Neural progenitor cell (in vitro differentiated cells): ENCODE data around the gene MBTPS1. TPM values are rescaled to one million over a fixed set of nuclear protein-coding genes. Genes with fewer than 3 reads are reported as not detected.

ENCODE experiments used
- DNase-seq: peaks from one replicate; pipeline ENCODE4 v3.0.0-alpha.2; 2016; ENCODE audit warnings: low spot score
- H2AFZ ChIP-seq: fragments of 200-600 bp; sonication (generic); replicated peaks from 2 replicates; pipeline ENCODE4 v1.6.1; 2016; ENCODE audit warnings: antibody characterized with exemption
- H3F3A ChIP-seq: fragments of 200-600 bp; sonication (generic); 2 replicates; pipeline ENCODE4 v1.6.1; 2016; ENCODE audit warnings: antibody characterized with exemption, low read depth
- H3K27ac ChIP-seq: fragments of 200-600 bp; sonication (generic); 2 replicates; pipeline ENCODE4 v1.5.1; 2016; ENCODE audit warnings: mild to moderate bottlenecking
- H3K27me3 ChIP-seq: fragments of 200-600 bp; sonication (generic); 2 replicates; pipeline ENCODE4 v1.6.1; 2016; ENCODE audit warnings: mild to moderate bottlenecking, moderate library complexity
- H3K36me3 ChIP-seq: fragments of 200-600 bp; sonication (generic); 2 replicates; pipeline ENCODE4 v1.5.1; 2016
- H3K4me1 ChIP-seq: fragments of 200-600 bp; sonication (generic); 2 replicates; pipeline ENCODE4 v1.6.1; 2016; ENCODE audit warnings: mixed run types
- H3K4me2 ChIP-seq: fragments of 200-600 bp; sonication (generic); 2 replicates; pipeline ENCODE4 v1.6.1; 2016
- H3K4me3 ChIP-seq: fragments of 200-600 bp; sonication (generic); 2 replicates; pipeline ENCODE4 v1.5.1; 2016
- H3K79me2 ChIP-seq: fragments of 200-600 bp; sonication (generic); 2 replicates; pipeline ENCODE4 v1.6.1; 2016; ENCODE audit warnings: low read depth
- H3K9ac ChIP-seq: fragments of 200-600 bp; sonication (generic); 2 replicates; pipeline ENCODE4 v1.6.1; 2016
- H3K9me3 ChIP-seq: fragments of 200-600 bp; sonication (generic); 2 replicates; pipeline ENCODE4 v1.5.1; 2016; ENCODE audit warnings: low read depth
- H4K20me1 ChIP-seq: fragments of 200-600 bp; sonication (generic); 2 replicates; pipeline ENCODE4 v1.6.1; 2016; ENCODE audit warnings: low read depth
- H3K27ac Mint-ChIP-seq: 3 replicates; pipeline ENCODE4 v1.8.0; 2021; ENCODE audit warnings: mixed read lengths
- H3K27me3 Mint-ChIP-seq: 2 replicates; pipeline ENCODE4 v1.8.0; 2022; ENCODE audit warnings: low read depth, mild to moderate bottlenecking, inconsistent platforms, moderate library complexity, mixed read lengths; ENCODE audit not compliant: insufficient read depth
- H3K36me3 Mint-ChIP-seq: 3 replicates; pipeline ENCODE4 v1.8.0; 2021; ENCODE audit warnings: mixed read lengths
- H3K4me1 Mint-ChIP-seq: 3 replicates; pipeline ENCODE4 v1.8.0; 2021; ENCODE audit warnings: mixed read lengths
- H3K4me3 Mint-ChIP-seq: 3 replicates; pipeline ENCODE4 v1.8.0; 2021; ENCODE audit warnings: mild to moderate bottlenecking, moderate library complexity, mixed read lengths
- H3K9me3 Mint-ChIP-seq: 3 replicates; pipeline ENCODE4 v1.8.0; 2020; ENCODE audit warnings: mixed read lengths
- EZH2 ChIP-seq: fragments of 200-600 bp; sonication (generic); IDR thresholded peaks from 2 replicates; pipeline ENCODE4 v1.6.1; 2017; ENCODE audit warnings: antibody characterized with exemption, mild to moderate bottlenecking, moderate library complexity
- EZH2phosphoT487 ChIP-seq: fragments of 200-600 bp; sonication (generic); IDR thresholded peaks from 2 replicates; pipeline ENCODE4 v1.6.1; 2017; ENCODE audit warnings: antibody characterized with exemption
- total RNA-seq: library from RNA; depleted of rRNA; stranded (reverse); fragments of >200 nt; gene quantifications from 2 replicates; pipeline ENCODE4 v1.2.3, GENCODE V29; 2015; ENCODE audit warnings: low replicate concordance
- TF ChIP-seq, protein P1 (sequence below): fragments of 200-600 bp; sonication (generic); IDR thresholded peaks from 2 replicates; pipeline ENCODE4 v1.5.1; 2017; ENCODE audit warnings: antibody characterized with exemption, mild to moderate bottlenecking

Gene MBTPS1
- total RNA-seq, 1 donor from 2014 or later, result 52.3 TPM

DNA sequence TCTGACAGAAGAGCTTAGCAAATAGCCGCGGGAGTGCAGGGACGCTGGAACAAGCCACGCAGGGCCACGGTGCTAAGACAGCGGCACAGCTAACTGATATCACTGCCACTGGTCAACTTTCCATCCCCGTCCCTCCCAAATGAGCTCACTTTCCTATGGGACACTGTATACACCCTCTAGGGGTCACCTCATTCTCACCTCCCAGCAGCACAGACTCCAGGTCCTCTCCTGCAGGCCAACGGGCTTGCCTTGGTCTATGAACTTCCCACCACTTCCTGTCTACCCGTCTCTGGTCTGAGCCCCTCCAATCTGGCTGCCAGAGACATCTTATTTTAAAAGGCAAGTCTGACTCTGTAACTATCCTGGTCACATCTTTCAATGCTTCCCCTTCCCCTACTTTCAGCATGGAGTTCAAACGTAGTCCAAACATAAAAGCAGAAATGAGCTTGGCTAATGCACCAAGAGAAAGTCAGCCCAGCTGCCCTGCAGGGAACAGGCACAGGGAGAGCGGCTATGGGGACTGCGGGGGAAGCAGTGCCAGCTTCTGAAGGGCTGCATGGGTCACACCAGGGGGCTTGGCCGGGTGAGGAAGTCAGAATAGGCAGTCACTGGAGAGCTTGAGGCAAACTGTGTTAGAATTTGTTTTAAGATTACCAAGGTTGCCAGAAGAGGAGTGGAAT, 47.8 kb downstream of the MBTPS1 start:
- Histone ChIP-seq H4K20me1 (peaks cover 2% of the 10 kb centered on the region), H3K4me1 (no peaks in the 10 kb centered on the region), H3F3A (peaks cover 16% of the 10 kb centered on the region), H3K79me2 (no peaks in the 10 kb centered on the region), H2AFZ (no peak overlapping the region), H3K4me3 (no peak overlapping the region), H3K9ac (no peak overlapping the region), H3K27me3 (no peaks in the 10 kb centered on the region), H3K36me3 (peaks cover 4% of the 10 kb centered on the region), H3K9me3 (no peaks in the 10 kb centered on the region), H3K27ac (no peak overlapping the region), H3K4me2 (no peak overlapping the region)
- no peak for DNase-seq
- Mint-ChIP-seq H3K36me3 (peaks cover 25% of the 10 kb centered on the region), H3K27ac (no peak overlapping the region), H3K4me1 (no peaks in the 10 kb centered on the region), H3K9me3 (no peaks in the 10 kb centered on the region), H3K4me3 (no peak overlapping the region), H3K27me3 (no peaks in the 10 kb centered on the region)
- TF ChIP-seq EZH2phosphoT487, result no peak
- TF ChIP-seq, protein P1, sequence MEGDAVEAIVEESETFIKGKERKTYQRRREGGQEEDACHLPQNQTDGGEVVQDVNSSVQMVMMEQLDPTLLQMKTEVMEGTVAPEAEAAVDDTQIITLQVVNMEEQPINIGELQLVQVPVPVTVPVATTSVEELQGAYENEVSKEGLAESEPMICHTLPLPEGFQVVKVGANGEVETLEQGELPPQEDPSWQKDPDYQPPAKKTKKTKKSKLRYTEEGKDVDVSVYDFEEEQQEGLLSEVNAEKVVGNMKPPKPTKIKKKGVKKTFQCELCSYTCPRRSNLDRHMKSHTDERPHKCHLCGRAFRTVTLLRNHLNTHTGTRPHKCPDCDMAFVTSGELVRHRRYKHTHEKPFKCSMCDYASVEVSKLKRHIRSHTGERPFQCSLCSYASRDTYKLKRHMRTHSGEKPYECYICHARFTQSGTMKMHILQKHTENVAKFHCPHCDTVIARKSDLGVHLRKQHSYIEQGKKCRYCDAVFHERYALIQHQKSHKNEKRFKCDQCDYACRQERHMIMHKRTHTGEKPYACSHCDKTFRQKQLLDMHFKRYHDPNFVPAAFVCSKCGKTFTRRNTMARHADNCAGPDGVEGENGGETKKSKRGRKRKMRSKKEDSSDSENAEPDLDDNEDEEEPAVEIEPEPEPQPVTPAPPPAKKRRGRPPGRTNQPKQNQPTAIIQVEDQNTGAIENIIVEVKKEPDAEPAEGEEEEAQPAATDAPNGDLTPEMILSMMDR, result no peak
- no peak for TF ChIP-seq EZH2

DNA sequence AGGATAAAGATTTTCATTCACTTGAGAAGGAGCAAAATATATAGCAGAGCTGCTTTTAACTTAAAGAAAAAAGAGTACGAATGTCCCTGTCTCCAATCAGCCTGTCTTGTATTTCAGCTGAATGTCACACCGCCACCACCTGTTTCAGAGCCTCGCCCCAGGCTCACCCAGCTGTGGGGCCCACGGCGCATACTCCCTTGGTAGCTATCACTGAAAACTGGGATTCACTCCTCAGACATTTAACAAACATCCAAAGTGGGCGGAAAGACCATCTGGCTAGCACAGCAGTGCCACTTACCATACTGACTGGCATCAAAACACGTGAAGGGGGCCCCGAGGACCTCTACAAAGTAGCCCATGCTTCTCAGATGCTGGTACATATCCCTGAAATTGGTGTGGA, 48.7 kb downstream of the MBTPS1 start:
- Mint-ChIP-seq H3K9me3 (no peaks in the 10 kb centered on the region), H3K27me3 (no peaks in the 10 kb centered on the region), H3K36me3 (peaks cover 24% of the 10 kb centered on the region), H3K27ac (no peak overlapping the region), H3K4me3 (no peak overlapping the region), H3K4me1 (peaks cover 4% of the 10 kb centered on the region)
- Histone ChIP-seq H3K9ac (no peak overlapping the region), H4K20me1 (no peaks in the 10 kb centered on the region), H3K4me3 (no peak overlapping the region), H3K4me2 (no peak overlapping the region), H2AFZ (no peak overlapping the region), H3K27ac (no peak overlapping the region), H3K27me3 (no peaks in the 10 kb centered on the region), H3K4me1 (no peaks in the 10 kb centered on the region), H3F3A (peaks cover 20% of the 10 kb centered on the region), H3K79me2 (no peaks in the 10 kb centered on the region), H3K9me3 (no peaks in the 10 kb centered on the region), H3K36me3 (peaks cover 4% of the 10 kb centered on the region)
- TF ChIP-seq EZH2phosphoT487 (no peak), EZH2 (no peak)
- TF ChIP-seq, protein P1, result no peak
- DNase-seq, result no peak

DNA sequence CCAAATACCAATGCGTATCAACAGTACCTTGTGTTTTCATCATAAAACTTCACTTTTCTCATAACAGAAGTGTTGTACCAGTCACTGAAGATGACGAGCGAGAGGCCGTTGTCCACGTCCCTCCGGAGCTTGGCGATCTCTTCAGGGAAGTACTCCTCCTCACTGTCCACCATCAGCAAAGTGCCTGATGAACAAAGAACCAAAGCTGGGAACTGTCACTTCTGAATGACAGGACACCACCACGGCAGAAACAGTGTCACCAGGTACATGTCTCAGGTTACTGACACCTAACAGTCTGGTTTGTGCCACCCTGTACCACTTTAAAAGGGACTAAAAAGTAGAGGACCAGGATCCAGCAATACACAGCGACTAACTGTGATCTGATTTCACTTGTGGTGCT, 49.1 kb downstream of the MBTPS1 start:
- no peak overlapping the region for H3K27ac ChIP-seq
- H2AFZ ChIP-seq, result no peak overlapping the region
- no peak overlapping the region for H3K4me3 Mint-ChIP-seq
- H3K9me3 ChIP-seq, result no peaks in the 10 kb centered on the region
- no peaks in the 10 kb centered on the region for H3K4me1 ChIP-seq
- H3K27ac Mint-ChIP-seq, result no peak overlapping the region
- no peaks in the 10 kb centered on the region for H3K79me2 ChIP-seq
- H3K27me3 ChIP-seq, result no peaks in the 10 kb centered on the region
- H4K20me1 ChIP-seq, result no peaks in the 10 kb centered on the region
- no peaks in the 10 kb centered on the region for H3K27me3 Mint-ChIP-seq
- no peak for DNase-seq
- H3K9me3 Mint-ChIP-seq, result no peaks in the 10 kb centered on the region
- H3K4me2 ChIP-seq, result no peak overlapping the region
- TF ChIP-seq EZH2, result no peak
- TF ChIP-seq EZH2phosphoT487, result no peak
- H3K36me3 Mint-ChIP-seq, result peaks cover 24% of the 10 kb centered on the region
- no peak overlapping the region for H3K4me3 ChIP-seq
- H3K4me1 Mint-ChIP-seq, result peaks cover 8% of the 10 kb centered on the region
- H3K9ac ChIP-seq, result no peak overlapping the region
- H3K36me3 ChIP-seq, result peaks cover 4% of the 10 kb centered on the region
- H3F3A ChIP-seq, result peaks cover 21% of the 10 kb centered on the region

DNA sequence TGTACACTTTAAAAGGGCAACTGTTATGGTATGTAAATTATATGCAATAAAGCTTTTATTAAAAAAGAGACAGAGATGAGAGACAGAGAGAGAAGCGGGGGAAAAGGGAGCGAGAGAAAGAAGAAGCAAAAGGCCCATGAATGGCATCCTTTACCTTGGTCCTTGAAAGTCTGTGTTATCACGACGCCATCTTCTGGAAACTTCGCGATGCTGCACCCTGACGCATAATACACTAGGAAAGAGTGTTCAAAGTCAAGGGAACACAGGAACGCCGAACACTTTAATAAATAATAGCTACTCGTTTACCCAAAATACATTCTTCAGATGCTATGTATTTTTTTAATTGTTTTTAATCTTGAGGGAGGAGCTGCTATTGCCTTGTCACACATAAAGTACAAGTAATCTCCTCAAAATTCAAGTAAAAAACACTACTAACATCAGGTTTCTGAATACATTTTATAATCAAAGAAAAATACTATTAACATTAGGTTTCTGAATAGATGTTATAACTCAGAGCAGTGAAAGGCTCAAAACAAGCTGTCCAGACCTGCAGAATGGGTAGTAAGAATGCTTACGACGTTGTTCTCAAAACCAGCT, 51.1 kb downstream of the MBTPS1 start:
- H3K4me3 Mint-ChIP-seq, result no peak overlapping the region
- Histone ChIP-seq H3K9ac (no peak overlapping the region), H3K4me3 (no peak overlapping the region), H3F3A (peaks cover 21% of the 10 kb centered on the region), H4K20me1 (no peaks in the 10 kb centered on the region), H2AFZ (no peak overlapping the region), H3K27ac (no peak overlapping the region), H3K36me3 (peaks cover 4% of the 10 kb centered on the region), H3K4me2 (no peak overlapping the region), H3K4me1 (peaks cover 3% of the 10 kb centered on the region), H3K79me2 (no peaks in the 10 kb centered on the region), H3K9me3 (no peaks in the 10 kb centered on the region), H3K27me3 (no peaks in the 10 kb centered on the region)
- no peak for TF ChIP-seq EZH2phosphoT487
- TF ChIP-seq, protein P1, result peak; percentile 74
- DNase-seq, result peak; percentile 73
- no peak overlapping the region for H3K27ac Mint-ChIP-seq
- peaks cover 20% of the 10 kb centered on the region for H3K36me3 Mint-ChIP-seq
- peaks cover 10% of the 10 kb centered on the region for H3K4me1 Mint-ChIP-seq
- H3K9me3 Mint-ChIP-seq, result no peaks in the 10 kb centered on the region
- H3K27me3 Mint-ChIP-seq, result no peaks in the 10 kb centered on the region
